Panc1 (cell line): ENCODE results near the gene INPP4A. TPM values are rescaled to one million over a fixed set of nuclear protein-coding genes. Genes with fewer than 3 reads are reported as not detected.

Experiments used
- ATAC-seq: fragments of 200-7000 bp; cut with Tn5 transposase; 2 replicates; pipeline ENCODE4 v1.9.1; 2020; ENCODE audit warnings: mild to moderate bottlenecking, moderate library complexity
- BruUV-seq: library from RNA; stranded (reverse); fragments of 400-500 nt; replicated peaks from 2 replicates; lab custom pipeline; 2021; lab: Mats Ljungman, UMichigan
- CTCF ChIA-PET: fragments of 300-600 bp; sonication (Branson Sonifier 250); formaldehyde crosslinking; loops from one replicate; lab custom pipeline; 2022; ENCODE audit warnings: antibody characterized with exemption; lab: Charles Lee
- POLR2A ChIA-PET: fragments of 300-600 bp; sonication (Branson Sonifier 250); formaldehyde crosslinking; loops from one replicate; lab custom pipeline; 2022; ENCODE audit warnings: antibody characterized with exemption; lab: Charles Lee
- DNase-seq: peaks from one replicate; pipeline ENCODE4 v3.0.0-alpha.2; 2010; ENCODE audit warnings: low read depth, low spot score
- H3K27ac ChIP-seq: 2 replicates; pipeline ENCODE4 v1.5.1; 2011; ENCODE audit warnings: mild to moderate bottlenecking, low read length, inconsistent platforms
- H3K27me3 ChIP-seq: fragments of 200-500 bp; sonication (Bioruptor generic); 2 replicates; pipeline ENCODE4 v1.6.0; 2014; ENCODE audit warnings: low read length, inconsistent platforms; ENCODE audit not compliant: control insufficient read depth, insufficient read depth
- H3K36me3 ChIP-seq: fragments of 200-500 bp; sonication (Bioruptor generic); 2 replicates; pipeline ENCODE4 v1.5.1; 2014; ENCODE audit warnings: inconsistent platforms, mild to moderate bottlenecking, low read length, moderate library complexity; ENCODE audit not compliant: control insufficient read depth, insufficient read depth
- H3K4me1 ChIP-seq: 2 replicates; pipeline ENCODE4 v1.5.1; 2011; ENCODE audit warnings: inconsistent platforms, mild to moderate bottlenecking, low read length, moderate library complexity; ENCODE audit not compliant: control insufficient read depth, insufficient read depth
- H3K4me3 ChIP-seq, 2 experiments: 2 replicates each; pipeline ENCODE4 v1.5.1; 2011 to 2012; ENCODE audit warnings: low read depth in 2 of 2, low read length in 2 of 2, mild to moderate bottlenecking in 2 of 2, inconsistent platforms in 1 of 2, moderate library complexity in 1 of 2
- H3K9me3 ChIP-seq: fragments of 200-500 bp; sonication (Bioruptor generic); 2 replicates; pipeline ENCODE4 v1.5.1; 2014; ENCODE audit warnings: low read depth, mild to moderate bottlenecking, inconsistent platforms, low read length, moderate library complexity; ENCODE audit not compliant: control insufficient read depth, insufficient read depth
- POLR2AphosphoS5 ChIP-seq: IDR thresholded peaks from 2 replicates; pipeline ENCODE4 v1.6.1; 2012; ENCODE audit warnings: mild to moderate bottlenecking, low read depth, low read length, moderate library complexity
- REST ChIP-seq, 2 experiments: IDR thresholded peaks; 2 replicates each; pipeline ENCODE4 v1.6.1; 2011 to 2012; ENCODE audit warnings: low read depth in 2 of 2, control low read depth in 1 of 2, low read length in 1 of 2, mild to moderate bottlenecking in 1 of 2, moderate library complexity in 1 of 2; ENCODE audit not compliant: insufficient read depth in 1 of 2
- SIN3A ChIP-seq: IDR thresholded peaks from 2 replicates; pipeline ENCODE4 v1.6.1; 2012; ENCODE audit warnings: low read depth, mild to moderate bottlenecking, low read length, moderate library complexity, borderline replicate concordance; ENCODE audit not compliant: insufficient read depth
- TCF7L2 ChIP-seq: IDR thresholded peaks from 2 replicates; pipeline ENCODE4 v1.6.1; 2011; ENCODE audit warnings: mild to moderate bottlenecking, low read depth, low read length, inconsistent platforms
- in situ Hi-C: cut with HindIII; loops from 2 replicates; pipeline ENCODE4 v1.10.0; 2016; ENCODE audit warnings: low sequenced_read_pairs, low pct_unique_long_range_greater_than_20kb
- intact Hi-C: fragments of 100-400 bp; cut with micrococcal nuclease; formaldehyde crosslinking; loops from one replicate; pipeline ENCODE4 v1.10.0; 2022; ENCODE audit not compliant: unreplicated experiment
- total RNA-seq: library from RNA; stranded (reverse); gene quantifications from one replicate; pipeline ENCODE4 v1.2.1, GENCODE V29; 2021; ENCODE audit not compliant: unreplicated experiment
- TF ChIP-seq, protein P1 (sequence below): fragments of 450-650 bp; IDR thresholded peaks from 2 replicates; pipeline ENCODE4 v1.5.1; 2017; ENCODE audit warnings: mild to moderate bottlenecking

INPP4A gene
- total RNA-seq, 1 experiment from 2014 or later = 22.9 TPM

GRCh38 chr2:98498703-98499440 is 54.2 kb downstream of the INPP4A start:
- DNase-seq (no peak), ATAC-seq (no peak)
- TF ChIP-seq, protein P1, sequence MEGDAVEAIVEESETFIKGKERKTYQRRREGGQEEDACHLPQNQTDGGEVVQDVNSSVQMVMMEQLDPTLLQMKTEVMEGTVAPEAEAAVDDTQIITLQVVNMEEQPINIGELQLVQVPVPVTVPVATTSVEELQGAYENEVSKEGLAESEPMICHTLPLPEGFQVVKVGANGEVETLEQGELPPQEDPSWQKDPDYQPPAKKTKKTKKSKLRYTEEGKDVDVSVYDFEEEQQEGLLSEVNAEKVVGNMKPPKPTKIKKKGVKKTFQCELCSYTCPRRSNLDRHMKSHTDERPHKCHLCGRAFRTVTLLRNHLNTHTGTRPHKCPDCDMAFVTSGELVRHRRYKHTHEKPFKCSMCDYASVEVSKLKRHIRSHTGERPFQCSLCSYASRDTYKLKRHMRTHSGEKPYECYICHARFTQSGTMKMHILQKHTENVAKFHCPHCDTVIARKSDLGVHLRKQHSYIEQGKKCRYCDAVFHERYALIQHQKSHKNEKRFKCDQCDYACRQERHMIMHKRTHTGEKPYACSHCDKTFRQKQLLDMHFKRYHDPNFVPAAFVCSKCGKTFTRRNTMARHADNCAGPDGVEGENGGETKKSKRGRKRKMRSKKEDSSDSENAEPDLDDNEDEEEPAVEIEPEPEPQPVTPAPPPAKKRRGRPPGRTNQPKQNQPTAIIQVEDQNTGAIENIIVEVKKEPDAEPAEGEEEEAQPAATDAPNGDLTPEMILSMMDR = no peak
- Histone ChIP-seq H3K4me1 (no peaks in the 10 kb centered on the region), H3K27ac (no peak overlapping the region), H3K36me3 (no peaks in the 10 kb centered on the region), H3K4me3 (no peak overlapping the region), H3K27me3 (no peaks in the 10 kb centered on the region), H3K9me3 (no peaks in the 10 kb centered on the region)
- ChIA-PET CTCF (no interaction called here), POLR2A (no interaction called here)
- no TSS peak for BruUV-seq
- in situ Hi-C loops (no loop called here), intact Hi-C loops (no loop called here)

DNA sequence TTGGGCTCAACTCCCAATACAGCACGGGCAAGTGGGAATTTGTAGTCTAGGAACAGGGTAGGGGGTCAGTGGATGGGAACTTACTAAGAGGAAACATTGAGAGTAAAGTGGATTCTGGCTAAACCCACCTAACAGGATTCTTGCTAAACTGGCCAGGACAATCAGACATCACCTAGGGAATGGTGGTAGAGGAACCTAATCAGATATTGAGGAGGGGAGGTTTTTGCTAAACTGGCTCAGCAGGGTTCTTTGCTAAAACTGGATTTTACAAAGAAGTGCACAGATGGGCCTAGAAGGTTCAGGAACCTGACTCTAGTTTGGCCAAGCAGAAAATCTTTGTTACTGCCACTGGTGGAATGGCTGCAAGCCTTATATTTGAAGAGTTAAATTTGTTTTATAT is 55.9 kb downstream of the INPP4A start:
- ChIA-PET POLR2A (no interaction called here), CTCF (no interaction called here)
- TF ChIP-seq, protein P1 = no peak
- no TSS peak for BruUV-seq
- ATAC-seq (no peak), DNase-seq (no peak)
- intact Hi-C loops (no loop called here), in situ Hi-C loops (no loop called here)
- H3K27ac ChIP-seq = no peak overlapping the region
- no peaks in the 10 kb centered on the region for H3K27me3 ChIP-seq
- H3K9me3 ChIP-seq = no peaks in the 10 kb centered on the region
- no peaks in the 10 kb centered on the region for H3K36me3 ChIP-seq
- no peak overlapping the region for H3K4me3 ChIP-seq
- no peaks in the 10 kb centered on the region for H3K4me1 ChIP-seq

DNA sequence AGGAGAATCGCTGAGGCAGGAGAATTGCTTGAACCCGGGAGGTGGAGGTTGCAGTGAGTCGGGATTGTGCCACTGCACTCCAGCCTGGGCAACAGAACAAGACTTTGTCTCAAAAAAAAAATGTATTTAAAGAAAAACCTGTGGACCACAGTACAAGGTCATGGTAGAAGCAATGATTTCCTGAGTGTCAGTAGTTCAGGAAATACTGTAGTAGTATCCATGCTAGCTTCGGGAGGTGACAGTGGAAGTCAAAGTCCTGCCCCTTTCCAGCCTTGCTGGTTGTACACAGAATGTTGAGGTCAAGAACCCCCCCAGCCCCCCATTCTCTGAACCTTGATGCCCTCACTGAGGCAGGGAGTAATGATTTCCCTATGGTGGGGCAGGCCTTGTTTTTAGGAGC is 56.6 kb downstream of the INPP4A start:
- POLR2A ChIA-PET = no interaction called here
- Histone ChIP-seq H3K27ac (no peak overlapping the region), H3K36me3 (no peaks in the 10 kb centered on the region), H3K4me3 (no peak overlapping the region), H3K27me3 (no peaks in the 10 kb centered on the region), H3K4me1 (no peaks in the 10 kb centered on the region), H3K9me3 (no peaks in the 10 kb centered on the region)
- no peak for DNase-seq
- in situ Hi-C loops = no loop called here
- no peak for TF ChIP-seq TCF7L2
- TF ChIP-seq POLR2AphosphoS5 = no peak
- no peak for TF ChIP-seq REST (IDR thresholded peaks at IDR 0.05; ENCODE audit: insufficient read depth in 1 of 2, low read depth in 2 of 2, low read length in 1 of 2)
- TF ChIP-seq, protein P1 = no peak
- TF ChIP-seq SIN3A = no peak
- BruUV-seq = no TSS peak
- ATAC-seq = no peak
- CTCF ChIA-PET = no interaction called here
- intact Hi-C loops = no loop called here
